Suprapubic skin (tissue), 4 donors: Measurements from ENCODE around the gene MCC. TPM values are rescaled to one million over a fixed set of nuclear protein-coding genes. Genes with fewer than 3 reads are reported as not detected.

ENCODE experiments used
- DNase-seq, 2 donors: peaks; one replicate each; pipeline ENCODE4 v3.0.0-alpha.2; 2019; ENCODE audit warnings: low spot score in 2 of 2
- H3K27ac ChIP-seq: fragments of 200-600 bp; sonication (generic); one replicate; pipeline ENCODE4 v1.5.1; 2019
- H3K27me3 ChIP-seq: fragments of 200-600 bp; sonication (generic); one replicate; pipeline ENCODE4 v1.5.1; 2019
- H3K36me3 ChIP-seq: fragments of 200-600 bp; sonication (generic); one replicate; pipeline ENCODE4 v1.5.1; 2019
- H3K4me1 ChIP-seq: fragments of 200-600 bp; sonication (generic); one replicate; pipeline ENCODE4 v1.5.1; 2019
- H3K4me3 ChIP-seq: fragments of 200-600 bp; sonication (generic); one replicate; pipeline ENCODE4 v1.5.1; 2019; ENCODE audit warnings: mild to moderate bottlenecking
- H3K9me3 ChIP-seq: fragments of 200-600 bp; sonication (generic); one replicate; pipeline ENCODE4 v1.5.1; 2019
- CTCF ChIP-seq, 2 donors: fragments of 200-600 bp in 1 of 2; fragments of 450-650 bp in 1 of 2; sonication (generic) in 1 of 2; IDR thresholded peaks; one replicate each; pipeline ENCODE4 v1.5.1; 2016 to 2019; ENCODE audit warnings: antibody characterized with exemption in 2 of 2, mild to moderate bottlenecking in 1 of 2, moderate library complexity in 1 of 2
- EP300 ChIP-seq: sonication (generic); formaldehyde crosslinking; IDR thresholded peaks from one replicate; pipeline ENCODE4 v1.6.1; 2017; ENCODE audit warnings: antibody characterized with exemption
- POLR2A ChIP-seq, 2 donors: fragments of 450-650 bp; IDR thresholded peaks; one replicate each; pipeline ENCODE4 v1.6.1; 2017; ENCODE audit warnings: antibody characterized with exemption in 2 of 2, mild to moderate bottlenecking in 2 of 2, moderate library complexity in 2 of 2
- POLR2AphosphoS5 ChIP-seq, 3 donors: sonication (generic); formaldehyde crosslinking; IDR thresholded peaks; one replicate each; pipeline ENCODE4 v1.6.1; 2017; ENCODE audit warnings: antibody characterized with exemption in 3 of 3
- WGBS: methylation state at CpG from one replicate; pipeline ENCODE4 v1.1.5; 2018; 5-methylcytosine and 5-hydroxymethylcytosine counted together
- total RNA-seq, 4 donors: library from RNA; depleted of rRNA; stranded (reverse); fragments of >200 nt; gene quantifications; one replicate each; pipeline ENCODE4 v1.1.0, GENCODE V29; 2016

MCC gene
- total RNA-seq, 4 donors from 2014 or later = 67.7 to 105 (median 86.6) TPM

- TF ChIP-seq CTCF (IDR thresholded peaks at IDR 0.05) (no peak), EP300 (no peak), POLR2A (IDR thresholded peaks at IDR 0.05) (no peak), POLR2AphosphoS5 (IDR thresholded peaks at IDR 0.05) (no peak)
- 38% methylated on average over 2 of the region's 2 CpGs for WGBS
- Histone ChIP-seq H3K27ac (no peak overlapping the region), H3K4me1 (peaks cover 29% of the 10 kb centered on the region), H3K36me3 (no peaks in the 10 kb centered on the region), H3K27me3 (no peaks in the 10 kb centered on the region), H3K4me3 (no peak overlapping the region), H3K9me3 (no peaks in the 10 kb centered on the region)
- no peak for DNase-seq
These were observed 109.7 kb downstream of the MCC start for GRCh38 chr5:113378514-113378913.

GRCh38 chr5:113378081-113378480, 110.2 kb downstream of the MCC start:
- TF ChIP-seq EP300 (no peak), POLR2A (IDR thresholded peaks at IDR 0.05) (no peak), POLR2AphosphoS5 (IDR thresholded peaks at IDR 0.05) (no peak), CTCF (IDR thresholded peaks at IDR 0.05) (no peak)
- Histone ChIP-seq H3K9me3 (no peaks in the 10 kb centered on the region), H3K4me3 (no peak overlapping the region), H3K4me1 (peaks cover 29% of the 10 kb centered on the region), H3K27me3 (no peaks in the 10 kb centered on the region), H3K36me3 (no peaks in the 10 kb centered on the region), H3K27ac (no peak overlapping the region)
- no peak for DNase-seq

GRCh38 chr5:113376640-113377039, 111.6 kb downstream of the MCC start:
- no peak for DNase-seq
- no peak for TF ChIP-seq POLR2A (IDR thresholded peaks at IDR 0.05)
- no peak for TF ChIP-seq POLR2AphosphoS5 (IDR thresholded peaks at IDR 0.05)
- Histone ChIP-seq H3K9me3 (no peaks in the 10 kb centered on the region), H3K4me3 (no peak overlapping the region), H3K36me3 (no peaks in the 10 kb centered on the region), H3K27me3 (no peaks in the 10 kb centered on the region), H3K4me1 (peaks cover 34% of the 10 kb centered on the region), H3K27ac (no peak overlapping the region)
- 94% methylated on average over 3 of the region's 3 CpGs for WGBS

- WGBS = 61% methylated on average over 3 of the region's 3 CpGs
- no peaks in the 10 kb centered on the region for H3K27me3 ChIP-seq
- no peak overlapping the region for H3K27ac ChIP-seq
- TF ChIP-seq POLR2AphosphoS5 (IDR thresholded peaks at IDR 0.05) (no peak), POLR2A (IDR thresholded peaks at IDR 0.05) (no peak), CTCF (IDR thresholded peaks at IDR 0.05) (no peak), EP300 (no peak)
- H3K4me3 ChIP-seq = no peak overlapping the region
- H3K9me3 ChIP-seq = no peaks in the 10 kb centered on the region
- DNase-seq = no peak
- peaks cover 34% of the 10 kb centered on the region for H3K4me1 ChIP-seq
- H3K36me3 ChIP-seq = no peaks in the 10 kb centered on the region
These were observed 112.7 kb downstream of the MCC start for GRCh38 chr5:113375480-113376060.

- WGBS = 86% methylated on average over 3 of the region's 3 CpGs
- no peaks in the 10 kb centered on the region for H3K36me3 ChIP-seq
These were observed 114.8 kb downstream of the MCC start for GRCh38 chr5:113373426-113373825.

More at GRCh38 chr5:113373426-113373825, 114.8 kb downstream of the MCC start:
- H3K9me3 ChIP-seq = no peaks in the 10 kb centered on the region
- H3K27ac ChIP-seq = no peak overlapping the region
- peaks cover 17% of the 10 kb centered on the region for H3K4me1 ChIP-seq
- no peak for DNase-seq
- no peaks in the 10 kb centered on the region for H3K27me3 ChIP-seq
- no peak overlapping the region for H3K4me3 ChIP-seq
- no peak for TF ChIP-seq CTCF (IDR thresholded peaks at IDR 0.05)
- no peak for TF ChIP-seq POLR2A (IDR thresholded peaks at IDR 0.05)
- no peak for TF ChIP-seq EP300
- TF ChIP-seq POLR2AphosphoS5 (IDR thresholded peaks at IDR 0.05) = no peak
